IMR-90 (cell line): ENCODE measurements around the gene EHMT1. TPM values are rescaled to one million over a fixed set of nuclear protein-coding genes. Genes with fewer than 3 reads are reported as not detected.

Experiments
- ATAC-seq: fragments of 200-7000 bp; cut with Tn5 transposase; 2 replicates; pipeline ENCODE4 v1.9.1; 2020; ENCODE audit warnings: low read depth, mild to moderate bottlenecking, moderate library complexity
- BruUV-seq: library from RNA; stranded (reverse); fragments of 400-500 nt; replicated peaks from 2 replicates; lab custom pipeline; 2021; lab: Mats Ljungman, UMichigan
- CTCF ChIA-PET: fragments of 300-600 bp; formaldehyde crosslinking; extraction: SDS; loops from one replicate; lab custom pipeline; 2021; ENCODE audit warnings: antibody characterized with exemption; lab: Yijun Ruan, JAX
- POLR2A ChIA-PET: fragments of 300-600 bp; sonication (Branson Sonifier 250); formaldehyde crosslinking; loops from one replicate; lab custom pipeline; 2022; ENCODE audit warnings: antibody characterized with exemption; ENCODE audit not compliant: unreplicated experiment; lab: Charles Lee
- DNase-seq: peaks from one replicate; pipeline ENCODE4 v3.0.0; 2013
- H2AFZ ChIP-seq: replicated peaks from 2 replicates; pipeline ENCODE3; 2013; ENCODE audit warnings: low read length, mild to moderate bottlenecking; ENCODE audit not compliant: poor library complexity
- H2AK5ac ChIP-seq: 2 replicates; pipeline ENCODE4 v1.6.1; 2013; ENCODE audit warnings: low read depth, low read length, inconsistent platforms
- H2AK9ac ChIP-seq: replicated peaks from 2 replicates; pipeline ENCODE3; 2013; ENCODE audit warnings: mild to moderate bottlenecking, low read depth, low read length, moderate library complexity; ENCODE audit not compliant: poor library complexity
- H2BK120ac ChIP-seq: 2 replicates; pipeline ENCODE4 v1.6.1; 2013; ENCODE audit warnings: low read depth, low read length, inconsistent platforms
- H2BK15ac ChIP-seq: 3 replicates; pipeline ENCODE4 v1.6.1; 2013; ENCODE audit warnings: low read depth, low read length, inconsistent platforms
- H2BK20ac ChIP-seq: 2 replicates; pipeline ENCODE4 v1.6.1; 2013; ENCODE audit warnings: low read depth, mild to moderate bottlenecking, inconsistent platforms, low read length, moderate library complexity
- H2BK5ac ChIP-seq: 2 replicates; pipeline ENCODE4 v1.6.1; 2013; ENCODE audit warnings: mild to moderate bottlenecking, low read depth, low read length, inconsistent platforms; ENCODE audit not compliant: poor library complexity, severe bottlenecking
- H3K14ac ChIP-seq: replicated peaks from 2 replicates; pipeline ENCODE4 v1.6.1; 2013; ENCODE audit warnings: low read depth, low read length, inconsistent platforms
- H3K18ac ChIP-seq: 2 replicates; pipeline ENCODE4 v1.6.1; 2013; ENCODE audit warnings: low read depth, low read length, control low read depth
- H3K23ac ChIP-seq: 2 replicates; pipeline ENCODE4 v1.6.1; 2013; ENCODE audit warnings: low read depth, low read length, inconsistent platforms
- H3K27ac ChIP-seq: 2 replicates; pipeline ENCODE4 v1.5.1; 2013; ENCODE audit warnings: mild to moderate bottlenecking, control low read depth, low read length; ENCODE audit not compliant: insufficient read depth
- H3K27me3 ChIP-seq: 2 replicates; pipeline ENCODE4 v1.6.1; 2013; ENCODE audit warnings: low read length; ENCODE audit not compliant: control insufficient read depth, insufficient read depth
- H3K36me3 ChIP-seq: 2 replicates; pipeline ENCODE4 v1.6.1; 2013; ENCODE audit warnings: low read length, mixed read lengths; ENCODE audit not compliant: control insufficient read depth, insufficient read depth
- H3K4ac ChIP-seq: 2 replicates; pipeline ENCODE4 v1.6.1; 2013; ENCODE audit warnings: low read depth, low read length, inconsistent platforms
- H3K4me1 ChIP-seq: 2 replicates; pipeline ENCODE4 v1.6.1; 2013; ENCODE audit warnings: low read length, mixed read lengths; ENCODE audit not compliant: control insufficient read depth, insufficient read depth
- H3K4me2 ChIP-seq: 2 replicates; pipeline ENCODE4 v1.6.1; 2013; ENCODE audit warnings: low read depth, mild to moderate bottlenecking, control low read depth, low read length, moderate library complexity
- H3K4me3 ChIP-seq: 2 replicates; pipeline ENCODE4 v1.5.1; 2013; ENCODE audit warnings: low read depth, mild to moderate bottlenecking, control low read depth, low read length, moderate library complexity; ENCODE audit not compliant: insufficient read depth
- H3K56ac ChIP-seq: 2 replicates; pipeline ENCODE4 v1.6.1; 2013; ENCODE audit warnings: low read length, inconsistent platforms; ENCODE audit not compliant: insufficient read depth; ENCODE audit errors: extremely low read depth
- H3K79me1 ChIP-seq, 2 experiments: 2 replicates each; pipeline ENCODE4 v1.6.1; 2013; ENCODE audit warnings: low read length in 2 of 2, inconsistent platforms in 1 of 2, low read depth in 1 of 2
- H3K9ac ChIP-seq: 2 replicates; pipeline ENCODE4 v1.6.1; 2013; ENCODE audit warnings: low read depth, low read length, control low read depth
- H3K9me1 ChIP-seq: 2 replicates; pipeline ENCODE4 v1.6.1; 2013; ENCODE audit warnings: low read length, inconsistent platforms; ENCODE audit not compliant: insufficient read depth
- H3K9me3 ChIP-seq: 2 replicates; pipeline ENCODE4 v1.6.1; 2013; ENCODE audit warnings: low read length; ENCODE audit not compliant: control insufficient read depth, insufficient read depth
- H4K20me1 ChIP-seq: 2 replicates; pipeline ENCODE4 v1.6.1; 2013; ENCODE audit warnings: low read length, inconsistent platforms; ENCODE audit not compliant: insufficient read depth
- H4K5ac ChIP-seq: 2 replicates; pipeline ENCODE4 v1.6.1; 2013; ENCODE audit warnings: mild to moderate bottlenecking, low read depth, low read length, control low read depth
- H4K8ac ChIP-seq, 2 experiments: 2 replicates each; pipeline ENCODE4 v1.6.1; 2013; ENCODE audit warnings: low read depth in 2 of 2, low read length in 2 of 2, control low read depth in 1 of 2, inconsistent platforms in 1 of 2
- H4K91ac ChIP-seq: 2 replicates; pipeline ENCODE4 v1.6.1; 2013; ENCODE audit warnings: low read depth, low read length, inconsistent platforms; ENCODE audit not compliant: insufficient read depth
- BHLHE40 ChIP-seq: fragments of 150-350 bp; IDR thresholded peaks from 2 replicates; pipeline ENCODE4 v1.6.1; 2016; ENCODE audit warnings: mild to moderate bottlenecking, low read depth, low read length
- CEBPB ChIP-seq: IDR thresholded peaks from 2 replicates; pipeline ENCODE4 v1.6.1; 2012; ENCODE audit warnings: low read depth, low read length, improper control_type of control experiment
- CHD1 ChIP-seq: IDR thresholded peaks from 2 replicates; pipeline ENCODE4 v1.6.1; 2012; ENCODE audit warnings: low read depth, low read length, improper control_type of control experiment
- ELK1 ChIP-seq: fragments of 150-350 bp; IDR thresholded peaks from 2 replicates; pipeline ENCODE4 v1.6.1; 2016; ENCODE audit warnings: low read depth, mild to moderate bottlenecking, low read length, moderate library complexity, borderline replicate concordance
- FOS ChIP-seq: fragments of 150-350 bp; IDR thresholded peaks from 2 replicates; pipeline ENCODE4 v1.6.1; 2016; ENCODE audit warnings: low read depth, low read length
- MAFK ChIP-seq: IDR thresholded peaks from 2 replicates; pipeline ENCODE4 v1.6.1; 2012; ENCODE audit warnings: low read depth, low read length, improper control_type of control experiment
- MAZ ChIP-seq: IDR thresholded peaks from 2 replicates; pipeline ENCODE4 v1.6.1; 2012; ENCODE audit warnings: low read depth, mild to moderate bottlenecking, low read length, improper control_type of control experiment, moderate library complexity, borderline replicate concordance
- MXI1 ChIP-seq: IDR thresholded peaks from 2 replicates; pipeline ENCODE4 v1.6.1; 2012; ENCODE audit warnings: low read depth, mild to moderate bottlenecking, low read length, moderate library complexity, borderline replicate concordance
- NFE2L2 ChIP-seq: fragments of 150-350 bp; IDR thresholded peaks from 2 replicates; pipeline ENCODE4 v1.6.1; 2016; ENCODE audit warnings: low read depth, mild to moderate bottlenecking, low read length
- POLR2A ChIP-seq: IDR thresholded peaks from 2 replicates; pipeline ENCODE4 v1.6.1; 2012; ENCODE audit warnings: mild to moderate bottlenecking, low read depth, low read length
- RAD21 ChIP-seq: IDR thresholded peaks from 2 replicates; pipeline ENCODE4 v1.6.1; 2012; ENCODE audit warnings: low read length, improper control_type of control experiment
- RCOR1 ChIP-seq: IDR thresholded peaks from 2 replicates; pipeline ENCODE4 v1.6.1; 2012; ENCODE audit warnings: mild to moderate bottlenecking, low read length, improper control_type of control experiment; ENCODE audit not compliant: insufficient replicate concordance
- RFX5 ChIP-seq: IDR thresholded peaks from 2 replicates; pipeline ENCODE4 v1.8.0; 2012; ENCODE audit warnings: low read depth, mild to moderate bottlenecking, low read length, moderate library complexity
- SMC3 ChIP-seq: fragments of 150-350 bp; IDR thresholded peaks from 2 replicates; pipeline ENCODE4 v1.6.1; 2016; ENCODE audit warnings: low read depth, mild to moderate bottlenecking, antibody characterized with exemption, low read length, moderate library complexity
- WGBS, 2 experiments: methylation state at CpG; one replicate each; pipeline versions ENCODE4 v1.1.5 to v1.1.7; 2013; ENCODE audit warnings: missing lambda C conversion rate in 2 of 2; ENCODE audit not compliant: insufficient read length in 1 of 2; ENCODE audit errors: extremely low coverage in 2 of 2; 5-methylcytosine and 5-hydroxymethylcytosine counted together
- dilution Hi-C: fragments of 300-500 bp; cut with HindIII; formaldehyde crosslinking; loops from one replicate; pipeline ENCODE4 v1.14.3; 2018; ENCODE audit warnings: low sequenced_read_pairs; ENCODE audit not compliant: unreplicated experiment
- in situ Hi-C: fragments of 300-500 bp; cut with MboI; formaldehyde crosslinking; loops from 3 replicates; pipeline ENCODE4 v1.14.3; 2019; ENCODE audit warnings: low sequenced_read_pairs, inconsistent platforms, mixed read lengths
- intact Hi-C: fragments of 100-400 bp; cut with micrococcal nuclease; formaldehyde crosslinking; loops from 2 replicates; pipeline ENCODE4 v1.10.0; 2022
- polyA plus RNA-seq, 3 experiments: library from polyadenylated mRNA; depleted of rRNA; stranded (reverse); fragments of >200 nt; gene quantifications; 2 replicates each; pipeline ENCODE4 v1.2.3, GENCODE V29; 2012; ENCODE audit warnings: low replicate concordance in 1 of 3
- total RNA-seq: library from RNA; depleted of rRNA; stranded (reverse); fragments of >200 nt; gene quantifications from 2 replicates; pipeline ENCODE4 v1.2.3, GENCODE V29; 2012
- TF ChIP-seq, protein P1 (sequence below): fragments of 150-350 bp; IDR thresholded peaks from 2 replicates; pipeline ENCODE4 v1.6.1; 2017; ENCODE audit warnings: mild to moderate bottlenecking, antibody characterized with exemption, low read length, low read depth
- TF ChIP-seq, protein P2 (sequence below): conservative IDR thresholded peaks from 2 replicates; pipeline ENCODE4 v1.5.1; 2012; ENCODE audit warnings: mild to moderate bottlenecking, low read depth, low read length, improper control_type of control experiment

EHMT1 gene
- total and polyA plus RNA-seq, 2 of the 4 experiments (the other 2 are of a cell fraction), result 32.8 to 35.1 TPM

DNA sequence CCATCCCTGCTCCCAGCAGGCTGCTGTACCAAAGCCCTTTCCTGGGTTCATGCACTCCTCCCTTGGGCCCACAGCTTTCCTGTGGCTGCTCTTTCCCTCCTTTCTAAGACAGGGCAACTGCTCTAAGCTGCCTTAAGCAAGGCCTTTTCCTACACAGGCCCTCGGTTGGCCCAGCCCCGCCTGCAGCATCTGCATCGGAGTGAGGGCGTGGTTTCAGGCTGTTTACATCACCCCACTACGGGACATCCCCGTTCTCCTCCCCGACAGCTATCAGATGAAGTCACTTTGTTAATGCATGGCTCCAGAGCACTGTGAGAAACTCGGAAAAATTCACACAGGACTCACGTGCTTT lies 43.5 kb upstream of the EHMT1 start:
- no peaks in the 10 kb centered on the region for H3K9me3 ChIP-seq
- peaks cover 46 to 65% of the 10 kb centered on the region in 2 experiments for H3K79me1 ChIP-seq
- H3K27ac ChIP-seq, result no peak overlapping the region
- H4K20me1 ChIP-seq, result peaks cover 24% of the 10 kb centered on the region
- no peak overlapping the region for H3K9ac ChIP-seq
- H3K4me3 ChIP-seq, result no peak overlapping the region
- H2AFZ ChIP-seq, result no peak overlapping the region
- H3K4ac ChIP-seq, result no peak overlapping the region
- intact Hi-C loops, result no loop called here
- DNase-seq (no peak), ATAC-seq (no peak)
- no peak overlapping the region for H3K56ac ChIP-seq
- BruUV-seq, result no TSS peak
- CTCF ChIA-PET, result no interaction called here
- POLR2A ChIA-PET, result no interaction called here
- no peak overlapping the region for H2BK120ac ChIP-seq
- H3K27me3 ChIP-seq, result no peaks in the 10 kb centered on the region
- H4K8ac ChIP-seq, result no peak overlapping the region
- H2AK5ac ChIP-seq, result no peak overlapping the region
- 77% methylated on average over 7 of the region's 9 CpGs; no CpG with 5 or more reads in 1 of the 2 experiments for WGBS, 2 experiments
- H3K36me3 ChIP-seq, result peaks cover 38% of the 10 kb centered on the region
- H2AK9ac ChIP-seq, result no peak overlapping the region
- no peak overlapping the region for H2BK20ac ChIP-seq
- H4K5ac ChIP-seq, result no peak overlapping the region
- H3K4me2 ChIP-seq, result no peak overlapping the region
- dilution Hi-C loops, result no loop called here
- in situ Hi-C loops, result no loop called here
- no peak overlapping the region for H3K23ac ChIP-seq
- TF ChIP-seq NFE2L2 (no peak), POLR2A (no peak), RFX5 (no peak), MAZ (no peak), CHD1 (no peak), BHLHE40 (no peak), RCOR1 (no peak), ELK1 (no peak), CEBPB (no peak), RAD21 (no peak), FOS (no peak), MXI1 (no peak), MAFK (no peak), SMC3 (no peak)
- TF ChIP-seq, protein P1, sequence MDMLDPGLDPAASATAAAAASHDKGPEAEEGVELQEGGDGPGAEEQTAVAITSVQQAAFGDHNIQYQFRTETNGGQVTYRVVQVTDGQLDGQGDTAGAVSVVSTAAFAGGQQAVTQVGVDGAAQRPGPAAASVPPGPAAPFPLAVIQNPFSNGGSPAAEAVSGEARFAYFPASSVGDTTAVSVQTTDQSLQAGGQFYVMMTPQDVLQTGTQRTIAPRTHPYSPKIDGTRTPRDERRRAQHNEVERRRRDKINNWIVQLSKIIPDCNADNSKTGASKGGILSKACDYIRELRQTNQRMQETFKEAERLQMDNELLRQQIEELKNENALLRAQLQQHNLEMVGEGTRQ, result no peak
- TF ChIP-seq, protein P2, sequence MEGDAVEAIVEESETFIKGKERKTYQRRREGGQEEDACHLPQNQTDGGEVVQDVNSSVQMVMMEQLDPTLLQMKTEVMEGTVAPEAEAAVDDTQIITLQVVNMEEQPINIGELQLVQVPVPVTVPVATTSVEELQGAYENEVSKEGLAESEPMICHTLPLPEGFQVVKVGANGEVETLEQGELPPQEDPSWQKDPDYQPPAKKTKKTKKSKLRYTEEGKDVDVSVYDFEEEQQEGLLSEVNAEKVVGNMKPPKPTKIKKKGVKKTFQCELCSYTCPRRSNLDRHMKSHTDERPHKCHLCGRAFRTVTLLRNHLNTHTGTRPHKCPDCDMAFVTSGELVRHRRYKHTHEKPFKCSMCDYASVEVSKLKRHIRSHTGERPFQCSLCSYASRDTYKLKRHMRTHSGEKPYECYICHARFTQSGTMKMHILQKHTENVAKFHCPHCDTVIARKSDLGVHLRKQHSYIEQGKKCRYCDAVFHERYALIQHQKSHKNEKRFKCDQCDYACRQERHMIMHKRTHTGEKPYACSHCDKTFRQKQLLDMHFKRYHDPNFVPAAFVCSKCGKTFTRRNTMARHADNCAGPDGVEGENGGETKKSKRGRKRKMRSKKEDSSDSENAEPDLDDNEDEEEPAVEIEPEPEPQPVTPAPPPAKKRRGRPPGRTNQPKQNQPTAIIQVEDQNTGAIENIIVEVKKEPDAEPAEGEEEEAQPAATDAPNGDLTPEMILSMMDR, result no peak
- no peak overlapping the region for H2BK5ac ChIP-seq
- H2BK15ac ChIP-seq, result no peak overlapping the region
- no peak overlapping the region for H3K14ac ChIP-seq
- H4K91ac ChIP-seq, result no peak overlapping the region
- H3K18ac ChIP-seq, result no peak overlapping the region
- H3K9me1 ChIP-seq, result peaks cover 22% of the 10 kb centered on the region
- peaks cover 6% of the 10 kb centered on the region for H3K4me1 ChIP-seq
